Measurements from ENCODE around the gene PAOX. TPM values are rescaled to one million over a fixed set of nuclear protein-coding genes. Genes with fewer than 3 reads are reported as not detected.
A peak's percentile ranks its signal among the peaks of the same experiment; 100 is the strongest.
"Not testable (repeated sequence)": the region's sequence is repeated elsewhere in the genome, so short reads cannot be mapped to it uniquely, and the experiment has no call there.

PAOX gene
- total and polyA plus RNA-seq, 4 experiments from 2014 or later, result 7.6 to 10.3 (median 9.3) TPM

- Mint-ChIP-seq H3K9me3 (peaks cover 0 to 2% (median 0%) of the 10 kb centered on the region in 8 donors), H3K4me1 (peaks cover 0 to 1% (median 0%) of the 10 kb centered on the region in 4 donors), H3K36me3 (peaks cover 3 to 10% of the 10 kb centered on the region in 2 donors), H3K4me3 (peak overlapping the region in 6 of 8 donors; percentile 6 to 35 (median 25)), H3K27me3 (peaks cover 0 to 5% of the 10 kb centered on the region in 2 donors), H3K27ac (no peak overlapping the region)
- Histone ChIP-seq H3K27ac (ENCODE audit: low read depth, low read length) (no peak overlapping the region), H3K36me3 (ENCODE audit: insufficient read depth, low read length) (no peaks in the 10 kb centered on the region), H3K4me1 (ENCODE audit: insufficient read depth, low read length) (no peaks in the 10 kb centered on the region), H3K27me3 (ENCODE audit: insufficient read depth, low read length) (no peaks in the 10 kb centered on the region), H3K4me3 (ENCODE audit: low read length in 2 of 2) (no peak overlapping the region), H3K9me3 (ENCODE audit: control insufficient read depth in 1 of 2, low read length in 2 of 2) (no peaks in the 10 kb centered on the region)
- no peak for DNase-seq
- ChIA-PET CTCF (ENCODE audit: partially characterized antibody) (no interaction called here), POLR2A (ENCODE audit: partially characterized antibody) (no interaction called here)
- intact Hi-C loops (cut with micrococcal nuclease), result no loop called here
These were observed 44.0 kb downstream of the PAOX start for GRCh38 chr10:133422807-133423771.

GRCh38 chr10:133424102-133424501 lies 45.0 kb downstream of the PAOX start:
- H3K27ac ChIP-seq (ENCODE audit: low read depth, low read length); H3K4me3 Mint-ChIP-seq; H3K4me1 ChIP-seq (ENCODE audit: insufficient read depth, low read length); DNase-seq; H3K36me3 ChIP-seq (ENCODE audit: insufficient read depth, low read length); H3K27me3 Mint-ChIP-seq; CTCF ChIA-PET (ENCODE audit: partially characterized antibody); intact Hi-C loops (cut with micrococcal nuclease); H3K9me3 Mint-ChIP-seq; H3K9me3 ChIP-seq (ENCODE audit: control insufficient read depth in 1 of 2, low read length in 2 of 2); H3K27me3 ChIP-seq (ENCODE audit: insufficient read depth, low read length); H3K27ac Mint-ChIP-seq; H3K4me3 ChIP-seq (ENCODE audit: low read length in 2 of 2); POLR2A ChIA-PET (ENCODE audit: partially characterized antibody); H3K4me1 Mint-ChIP-seq; H3K36me3 Mint-ChIP-seq: not testable (repeated sequence)

- H3K36me3 Mint-ChIP-seq; H3K9me3 ChIP-seq (ENCODE audit: control insufficient read depth in 1 of 2, low read length in 2 of 2); POLR2A ChIA-PET (ENCODE audit: partially characterized antibody); H3K4me1 ChIP-seq (ENCODE audit: insufficient read depth, low read length); CTCF ChIA-PET (ENCODE audit: partially characterized antibody); H3K27me3 ChIP-seq (ENCODE audit: insufficient read depth, low read length); H3K36me3 ChIP-seq (ENCODE audit: insufficient read depth, low read length); H3K27ac ChIP-seq (ENCODE audit: low read depth, low read length); DNase-seq; H3K27ac Mint-ChIP-seq; H3K4me1 Mint-ChIP-seq; H3K27me3 Mint-ChIP-seq; H3K4me3 ChIP-seq (ENCODE audit: low read length in 2 of 2); intact Hi-C loops (cut with micrococcal nuclease): not testable (repeated sequence)
- Mint-ChIP-seq H3K4me3 (peak within 1 kb of the TSS in 6 of 8 donors; percentile 6 to 35 (median 25)), H3K9me3 (peaks cover 0 to 14% (median 8%) of the 10 kb centered on the region in 8 donors)
These were observed 45.5 kb downstream of the PAOX start, which contains the start of gene SPRN for GRCh38 chr10:133424601-133425000. SPRN (minus strand) TSS chr10:133424625; CDS start chr10:133423681, 944 bp downstream.

- H3K9me3 ChIP-seq (ENCODE audit: control insufficient read depth in 1 of 2, low read length in 2 of 2); H3K4me3 Mint-ChIP-seq; H3K36me3 ChIP-seq (ENCODE audit: insufficient read depth, low read length); DNase-seq; H3K27me3 ChIP-seq (ENCODE audit: insufficient read depth, low read length); H3K27ac ChIP-seq (ENCODE audit: low read depth, low read length); POLR2A ChIA-PET (ENCODE audit: partially characterized antibody); H3K4me1 ChIP-seq (ENCODE audit: insufficient read depth, low read length); intact Hi-C loops (cut with micrococcal nuclease); H3K4me3 ChIP-seq (ENCODE audit: low read length in 2 of 2); H3K27me3 Mint-ChIP-seq; H3K4me1 Mint-ChIP-seq; H3K36me3 Mint-ChIP-seq; H3K27ac Mint-ChIP-seq: not testable (repeated sequence)
- CTCF ChIA-PET (ENCODE audit: partially characterized antibody), result interaction anchor here (1.1 kb wide), 1 partner anchor 11 kb away, joined by 5 read pairs; no protein-coding TSS in a partner anchor
- H3K9me3 Mint-ChIP-seq, result peaks cover 0 to 14% (median 9%) of the 10 kb centered on the region in 8 donors
These were observed 50.5 kb downstream of the PAOX start for GRCh38 chr10:133429571-133429970.

- H3K27me3 ChIP-seq (ENCODE audit: insufficient read depth, low read length); H3K9me3 ChIP-seq (ENCODE audit: control insufficient read depth in 1 of 2, low read length in 2 of 2); DNase-seq; H3K27me3 Mint-ChIP-seq; H3K36me3 Mint-ChIP-seq; POLR2A ChIA-PET (ENCODE audit: partially characterized antibody); H3K4me3 ChIP-seq (ENCODE audit: low read length in 2 of 2); H3K27ac ChIP-seq (ENCODE audit: low read depth, low read length); H3K27ac Mint-ChIP-seq; H3K4me3 Mint-ChIP-seq; H3K4me1 ChIP-seq (ENCODE audit: insufficient read depth, low read length); CTCF ChIA-PET (ENCODE audit: partially characterized antibody); H3K36me3 ChIP-seq (ENCODE audit: insufficient read depth, low read length); H3K4me1 Mint-ChIP-seq; intact Hi-C loops (cut with micrococcal nuclease): not testable (repeated sequence)
- H3K9me3 Mint-ChIP-seq, result peaks cover 0 to 16% (median 10%) of the 10 kb centered on the region in 8 donors
These were observed 53.0 kb downstream of the PAOX start for GRCh38 chr10:133431888-133432613.

- H3K36me3 ChIP-seq (ENCODE audit: insufficient read depth, low read length); intact Hi-C loops (cut with micrococcal nuclease); H3K4me1 ChIP-seq (ENCODE audit: insufficient read depth, low read length); H3K36me3 Mint-ChIP-seq; POLR2A ChIA-PET (ENCODE audit: partially characterized antibody); H3K27me3 ChIP-seq (ENCODE audit: insufficient read depth, low read length); DNase-seq; H3K27ac Mint-ChIP-seq; H3K4me3 Mint-ChIP-seq; H3K4me3 ChIP-seq (ENCODE audit: low read length in 2 of 2); H3K27ac ChIP-seq (ENCODE audit: low read depth, low read length); H3K9me3 ChIP-seq (ENCODE audit: control insufficient read depth in 1 of 2, low read length in 2 of 2); CTCF ChIA-PET (ENCODE audit: partially characterized antibody); H3K4me1 Mint-ChIP-seq; H3K27me3 Mint-ChIP-seq: not testable (repeated sequence)
- H3K9me3 Mint-ChIP-seq, result peaks cover 0 to 16% (median 10%) of the 10 kb centered on the region in 8 donors
These were observed 53.7 kb downstream of the PAOX start for GRCh38 chr10:133432789-133433188.

- Mint-ChIP-seq H3K36me3 (peaks cover 0 to 5% of the 10 kb centered on the region in 2 donors), H3K4me1 (peaks cover 16 to 46% (median 36%) of the 10 kb centered on the region in 4 donors), H3K9me3 (peaks cover 0 to 6% (median 0%) of the 10 kb centered on the region in 8 donors), H3K27me3 (peaks cover 4 to 7% of the 10 kb centered on the region in 2 donors), H3K27ac (peak overlapping the region in 3 of 7 donors; percentile 30 to 49 (median 45)), H3K4me3 (peak overlapping the region in 4 of 8 donors; percentile 5 to 32 (median 13))
- H3K4me3 ChIP-seq (ENCODE audit: low read length in 2 of 2), result no peak overlapping the region
- no peaks in the 10 kb centered on the region for H3K9me3 ChIP-seq (ENCODE audit: control insufficient read depth in 1 of 2, low read length in 2 of 2)
- H3K27me3 ChIP-seq (ENCODE audit: insufficient read depth, low read length), result no peaks in the 10 kb centered on the region
- no peak overlapping the region for H3K27ac ChIP-seq (ENCODE audit: low read depth, low read length)
- ChIA-PET CTCF (ENCODE audit: partially characterized antibody) (interaction anchor here (0.7 to 3.9 kb wide), 14 partner anchors 10 to 170 kb away, joined by 3 to 22 read pairs (median 4); partner anchors contain the start of genes MTG1 and SCART1), POLR2A (ENCODE audit: partially characterized antibody) (interaction anchor here (1.0 to 1.1 kb wide), 3 partner anchors 33 to 81 kb away, joined by 3 read pairs; no protein-coding TSS in a partner anchor)
- DNase-seq, result peak in 4 of 5 donors; percentile 31 to 42 (median 39)
- peaks cover 41% of the 10 kb centered on the region for H3K4me1 ChIP-seq (ENCODE audit: insufficient read depth, low read length)
- no peaks in the 10 kb centered on the region for H3K36me3 ChIP-seq (ENCODE audit: insufficient read depth, low read length)
- intact Hi-C loops (cut with micrococcal nuclease), result loop anchor here (2.0 kb wide), 3 partner anchors 36 to 82 kb away; no protein-coding TSS in a partner anchor
These were observed 59.7 kb downstream of the PAOX start for GRCh38 chr10:133438711-133439273.
